LNCAP (cell line): ENCODE data around the gene CAPN9.

Source experiments
- TF ChIP-seq, protein P1 (sequence below): fragments of 450-650 bp; IDR thresholded peaks from 2 replicates; pipeline ENCODE4 v1.5.1; 2017; ENCODE audit warnings: mild to moderate bottlenecking

The CAPN9 gene

GRCh38 chr1:230818367-230818766 lies 71.2 kb downstream of the CAPN9 start:
- TF ChIP-seq, protein P1, sequence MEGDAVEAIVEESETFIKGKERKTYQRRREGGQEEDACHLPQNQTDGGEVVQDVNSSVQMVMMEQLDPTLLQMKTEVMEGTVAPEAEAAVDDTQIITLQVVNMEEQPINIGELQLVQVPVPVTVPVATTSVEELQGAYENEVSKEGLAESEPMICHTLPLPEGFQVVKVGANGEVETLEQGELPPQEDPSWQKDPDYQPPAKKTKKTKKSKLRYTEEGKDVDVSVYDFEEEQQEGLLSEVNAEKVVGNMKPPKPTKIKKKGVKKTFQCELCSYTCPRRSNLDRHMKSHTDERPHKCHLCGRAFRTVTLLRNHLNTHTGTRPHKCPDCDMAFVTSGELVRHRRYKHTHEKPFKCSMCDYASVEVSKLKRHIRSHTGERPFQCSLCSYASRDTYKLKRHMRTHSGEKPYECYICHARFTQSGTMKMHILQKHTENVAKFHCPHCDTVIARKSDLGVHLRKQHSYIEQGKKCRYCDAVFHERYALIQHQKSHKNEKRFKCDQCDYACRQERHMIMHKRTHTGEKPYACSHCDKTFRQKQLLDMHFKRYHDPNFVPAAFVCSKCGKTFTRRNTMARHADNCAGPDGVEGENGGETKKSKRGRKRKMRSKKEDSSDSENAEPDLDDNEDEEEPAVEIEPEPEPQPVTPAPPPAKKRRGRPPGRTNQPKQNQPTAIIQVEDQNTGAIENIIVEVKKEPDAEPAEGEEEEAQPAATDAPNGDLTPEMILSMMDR = no peak

GRCh38 chr1:230818901-230819300 lies 71.7 kb downstream of the CAPN9 start:
- TF ChIP-seq, protein P1 = no peak

DNA sequence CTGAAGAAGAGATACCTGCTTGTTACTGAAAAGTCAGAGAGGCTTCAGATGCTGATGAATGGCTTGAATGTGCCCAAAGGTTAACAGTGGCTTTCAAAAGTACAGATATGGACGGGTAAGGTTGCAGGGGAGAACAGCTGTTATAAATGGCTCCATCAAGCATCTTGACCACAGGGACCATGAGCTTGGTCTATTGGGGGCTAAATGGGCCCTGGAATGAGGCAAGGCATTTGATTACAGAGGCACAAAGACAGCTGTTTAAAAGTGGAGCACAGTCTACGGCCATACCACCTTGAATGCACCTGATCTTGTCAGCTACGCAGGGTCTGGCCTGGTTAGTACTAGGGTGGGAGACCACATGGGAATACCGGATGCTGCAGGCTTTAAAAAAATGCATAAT lies 72.8 kb downstream of the CAPN9 start:
- TF ChIP-seq, protein P1 = no peak

GRCh38 chr1:230820568-230820967 lies 73.4 kb downstream of the CAPN9 start:
- TF ChIP-seq, protein P1 = no peak

GRCh38 chr1:230821346-230821745 lies 74.2 kb downstream of the CAPN9 start:
- TF ChIP-seq, protein P1 = no peak

- TF ChIP-seq, protein P1 = no peak
Measured at GRCh38 chr1:230822092-230822581, 74.9 kb downstream of the CAPN9 start.

DNA sequence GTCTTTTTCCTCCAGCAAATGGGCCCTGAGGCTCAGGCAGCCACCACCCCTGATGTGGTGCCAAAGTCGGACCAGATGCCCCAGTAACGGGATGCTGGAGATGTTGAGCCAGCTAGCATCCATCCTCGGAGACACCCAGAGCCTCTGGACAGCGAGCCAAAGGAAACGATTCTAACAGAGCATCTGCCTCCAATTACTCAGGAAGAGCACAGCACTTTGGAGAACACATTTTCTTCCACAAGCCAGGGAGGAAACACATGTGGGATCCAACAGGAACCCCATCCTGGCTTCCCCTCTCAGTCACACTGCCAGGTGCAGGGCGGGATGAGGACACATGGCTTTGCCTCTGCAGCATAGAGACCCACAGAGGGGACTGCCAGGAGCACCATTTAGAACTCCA lies 76.2 kb downstream of the CAPN9 start:
- TF ChIP-seq, protein P1 = no peak

GRCh38 chr1:230823931-230824381 lies 76.8 kb downstream of the CAPN9 start:
- TF ChIP-seq, protein P1 = no peak
